HG02678 (cell line): ENCODE measurements around the gene CLMN.

ENCODE experiments used
- ATAC-seq: cut with Tn5 transposase; IDR thresholded peaks from one replicate; pipeline ENCODE4 v1.9.1; 2021; ENCODE audit warnings: mild to moderate bottlenecking, moderate library complexity; ENCODE audit not compliant: unreplicated experiment

CLMN gene

DNA sequence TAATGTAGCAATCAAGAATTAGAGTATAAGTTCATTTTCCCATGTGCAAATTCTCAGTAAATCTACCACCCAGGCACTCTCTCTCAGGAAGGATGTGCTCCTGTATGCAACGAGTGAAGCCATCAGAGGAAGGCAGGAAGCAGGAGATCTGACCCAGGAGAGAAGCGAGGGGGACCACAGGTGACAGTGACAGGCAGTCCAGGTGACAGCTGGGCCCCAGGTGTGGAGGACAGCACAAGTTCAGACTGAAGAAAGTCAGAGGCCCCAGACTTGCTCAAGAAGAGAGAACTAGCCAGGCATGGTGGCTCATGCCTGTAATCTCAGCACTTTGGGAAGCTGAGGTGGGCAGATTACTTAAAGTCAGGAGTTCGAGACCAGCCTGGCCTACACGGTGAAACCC lies 13.8 kb downstream of the CLMN start:
- ATAC-seq: no peak

DNA sequence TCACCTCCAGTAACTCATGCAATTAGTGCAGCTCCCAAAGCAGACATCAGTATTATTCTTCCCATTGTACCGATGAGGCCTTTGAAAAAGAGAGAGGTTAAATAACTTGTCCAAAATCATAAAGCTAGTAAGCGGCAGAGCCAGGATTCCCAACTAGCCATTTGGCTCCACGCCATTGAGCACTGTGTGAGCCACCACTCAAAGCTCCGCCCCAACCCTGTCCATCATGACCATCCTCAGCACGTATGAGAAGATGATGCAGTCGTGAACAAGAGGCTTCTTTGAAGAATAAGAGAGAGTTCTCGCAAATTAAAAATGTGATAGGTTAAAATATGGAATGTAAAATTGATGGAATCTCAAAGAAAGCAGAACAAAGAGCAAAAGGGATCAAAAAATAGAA lies 14.6 kb downstream of the CLMN start:
- no peak for ATAC-seq

DNA sequence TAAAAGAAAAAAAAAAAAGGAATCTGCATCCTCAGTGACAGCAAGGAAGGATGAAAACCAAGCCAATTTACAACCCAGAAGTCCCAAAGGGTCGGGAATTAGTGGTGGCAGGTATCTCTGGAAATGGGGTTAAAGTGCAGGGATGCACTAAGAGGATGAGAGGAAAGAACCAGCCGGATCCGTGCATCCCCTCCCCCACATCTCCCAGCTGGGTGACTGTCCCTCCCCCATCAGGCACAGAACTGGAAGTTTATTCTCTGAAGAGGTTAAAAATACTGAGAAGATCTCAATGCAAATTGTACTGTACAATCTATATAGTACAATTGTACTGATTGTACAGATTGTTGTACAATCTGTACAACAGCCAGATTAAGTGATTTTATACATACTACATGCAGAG lies 15.4 kb downstream of the CLMN start:
- ATAC-seq: no peak

DNA sequence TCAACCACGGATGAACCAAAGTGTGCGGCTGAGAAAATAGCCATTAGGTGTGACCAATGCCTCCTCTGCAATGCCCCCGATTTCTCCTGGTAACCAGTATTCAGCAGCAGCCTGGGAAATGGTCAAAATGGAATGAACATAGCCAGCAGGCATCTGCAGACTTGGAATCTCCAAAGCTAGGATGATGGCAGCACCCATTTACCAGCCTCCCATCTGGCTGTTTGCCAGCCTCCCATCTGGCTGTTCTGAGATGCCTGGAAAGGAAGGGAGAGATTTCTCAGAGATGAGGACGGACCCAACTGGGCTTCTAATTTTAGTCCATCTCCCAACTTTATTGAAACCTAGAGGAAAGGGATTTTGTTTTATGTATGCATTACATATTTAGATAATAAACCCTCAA lies 16.2 kb downstream of the CLMN start:
- ATAC-seq: no peak

DNA sequence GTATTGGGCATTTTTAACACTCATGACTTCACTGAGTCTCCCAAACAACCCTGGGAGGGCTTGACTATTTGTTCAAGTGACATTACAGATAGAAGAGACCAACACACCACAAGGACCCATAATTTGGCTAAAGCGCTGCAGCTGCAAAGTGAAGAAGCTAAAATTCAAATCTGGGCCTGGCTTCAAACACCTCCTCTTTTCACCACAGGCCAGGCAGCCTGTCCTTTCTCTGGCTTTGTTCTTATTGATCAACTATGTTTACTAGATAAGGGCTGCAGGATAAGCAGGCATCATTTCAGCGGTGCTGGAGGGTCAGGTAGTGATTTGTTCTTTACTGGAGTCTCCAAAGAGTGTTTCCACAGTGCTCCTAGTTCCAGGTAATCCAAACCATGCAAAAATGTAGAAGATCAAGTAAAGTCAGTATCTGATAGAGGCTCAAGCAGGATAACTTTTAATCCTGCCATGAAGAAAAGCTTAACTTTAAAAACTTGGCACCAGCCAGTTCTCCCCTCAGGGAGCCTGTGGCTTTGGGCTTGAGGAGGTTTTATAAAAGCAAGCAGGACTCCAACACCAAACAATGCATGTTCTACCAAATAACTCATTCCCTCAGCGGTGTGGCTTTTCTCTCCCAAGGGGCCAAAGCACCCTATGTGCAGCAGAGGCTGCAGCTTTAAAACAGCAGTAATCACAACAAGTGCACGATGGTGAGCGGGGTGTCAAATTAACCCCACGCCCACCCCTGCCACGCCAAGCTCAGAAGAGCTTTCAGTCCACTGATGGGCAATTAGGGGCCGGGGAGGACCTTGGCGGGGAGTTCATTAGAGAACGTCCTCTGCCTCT lies 16.8 kb downstream of the CLMN start:
- no peak for ATAC-seq

DNA sequence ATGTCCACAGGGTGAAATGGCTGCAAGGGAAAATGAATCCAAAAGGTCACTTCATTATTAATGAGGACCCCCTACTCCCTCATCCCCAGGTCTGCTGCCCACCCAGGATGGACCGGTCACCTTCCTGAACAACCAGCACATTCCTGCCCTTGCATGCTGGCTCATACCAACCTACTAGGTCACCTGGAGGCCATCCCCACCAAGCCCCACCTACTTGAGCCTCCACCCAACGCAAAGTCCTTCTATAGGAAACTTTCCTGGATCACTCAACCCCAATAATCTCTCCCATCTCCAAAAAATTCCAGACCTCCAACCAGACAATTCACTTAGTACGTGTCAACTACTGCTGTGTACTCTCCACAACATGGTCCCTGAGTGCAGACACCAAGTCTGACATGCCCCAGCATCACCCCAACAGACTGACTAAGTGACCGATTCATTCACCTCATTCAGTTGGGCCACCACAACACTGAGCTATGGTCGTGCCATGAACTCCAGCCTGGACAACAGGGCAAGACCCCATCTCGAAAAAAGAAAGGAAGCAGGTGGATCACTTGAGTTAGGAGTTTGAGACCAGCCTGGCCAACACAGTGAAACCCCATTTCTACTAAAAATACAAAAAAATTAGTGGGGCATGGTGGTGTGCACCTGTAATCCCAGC lies 18.1 kb downstream of the CLMN start:
- no peak for ATAC-seq

DNA sequence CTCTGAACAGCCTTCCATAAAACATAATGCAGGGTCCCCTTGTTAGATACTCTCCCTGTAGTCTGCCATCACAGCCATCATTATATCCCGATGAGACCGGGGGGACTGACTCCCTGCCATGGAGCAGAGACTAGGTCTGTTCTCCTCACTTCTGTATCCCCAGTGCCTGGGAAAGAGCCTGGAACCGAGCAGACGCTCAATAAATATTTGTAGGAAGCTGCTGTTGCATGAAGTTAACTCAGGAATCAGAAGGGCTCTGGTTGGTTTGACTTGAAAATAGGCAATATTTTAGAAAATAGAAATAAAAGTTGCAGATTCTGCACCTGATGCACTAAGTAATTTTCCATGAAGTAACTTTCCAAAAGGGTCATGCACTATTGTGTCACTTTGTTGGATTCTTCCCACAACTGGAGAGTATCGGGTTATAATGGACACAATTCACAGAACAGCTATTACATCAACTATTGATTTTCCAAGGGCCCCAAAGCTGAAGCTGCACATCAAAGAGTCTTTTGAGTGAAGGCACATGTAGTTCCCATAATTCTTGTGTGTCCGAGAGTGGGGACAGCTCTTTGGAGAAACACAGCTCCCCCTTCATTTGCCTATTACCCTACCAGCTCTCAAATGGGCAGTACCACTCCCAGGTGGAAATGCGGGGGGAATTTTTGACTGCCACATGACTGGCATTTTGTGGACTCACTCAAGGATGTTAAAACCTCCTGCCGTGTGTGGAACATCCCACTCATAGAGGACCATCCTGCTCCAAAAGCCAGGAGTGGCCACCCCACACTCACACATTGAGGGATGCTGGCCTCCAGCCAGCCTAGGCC lies 18.8 kb downstream of the CLMN start:
- ATAC-seq: no peak

DNA sequence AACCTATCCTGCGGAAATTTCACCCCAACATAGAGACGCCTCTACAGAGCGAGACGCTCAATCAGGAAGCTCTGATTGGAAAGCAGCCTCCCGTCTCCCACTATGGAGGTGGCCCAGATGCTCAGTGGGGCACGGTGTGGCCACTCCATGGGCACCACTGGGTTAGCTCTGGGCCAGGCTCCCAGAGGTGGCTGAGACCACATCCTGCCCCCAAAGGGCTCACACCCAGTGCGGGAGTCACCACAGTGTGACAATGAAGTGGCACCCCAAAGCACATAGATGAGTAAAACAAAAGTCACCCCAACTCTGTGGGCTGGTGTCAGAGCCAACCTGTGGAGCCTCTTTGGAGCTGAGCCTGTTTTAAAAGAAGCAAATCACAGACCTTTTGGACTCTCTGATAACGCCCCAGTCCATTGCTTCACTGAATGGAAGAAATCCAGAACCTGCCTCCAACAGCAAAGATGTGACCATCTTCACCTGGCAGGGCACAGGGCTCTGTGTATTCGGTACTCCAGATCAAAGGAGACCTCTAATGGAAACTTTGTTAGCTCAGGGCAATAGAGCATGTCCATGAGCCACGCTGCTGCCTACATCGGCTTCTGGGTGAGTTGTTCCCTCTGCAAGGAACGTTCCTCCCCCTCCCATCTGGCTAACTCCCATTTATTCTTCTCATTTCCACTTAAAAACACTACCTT lies 19.6 kb downstream of the CLMN start:
- ATAC-seq: no peak

DNA sequence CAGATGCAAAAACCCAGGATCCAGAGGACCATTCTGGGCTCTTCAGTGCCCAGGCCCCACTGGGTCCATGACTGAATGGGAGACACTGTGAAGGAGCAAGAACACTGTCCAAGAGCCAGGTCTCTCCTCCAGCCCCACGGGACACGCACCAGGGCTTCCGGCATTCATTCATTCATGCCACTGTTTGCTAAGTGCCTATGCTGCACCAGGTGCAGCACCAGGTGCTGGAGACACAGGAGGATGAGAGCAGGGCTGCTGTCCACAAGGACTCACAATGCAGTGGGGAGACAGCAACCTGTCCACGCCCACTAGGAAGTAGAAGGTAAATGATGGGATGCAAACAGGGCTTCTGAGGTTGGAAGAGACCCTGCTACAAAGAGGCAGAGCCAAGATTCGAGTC lies 20.4 kb downstream of the CLMN start:
- no peak for ATAC-seq

DNA sequence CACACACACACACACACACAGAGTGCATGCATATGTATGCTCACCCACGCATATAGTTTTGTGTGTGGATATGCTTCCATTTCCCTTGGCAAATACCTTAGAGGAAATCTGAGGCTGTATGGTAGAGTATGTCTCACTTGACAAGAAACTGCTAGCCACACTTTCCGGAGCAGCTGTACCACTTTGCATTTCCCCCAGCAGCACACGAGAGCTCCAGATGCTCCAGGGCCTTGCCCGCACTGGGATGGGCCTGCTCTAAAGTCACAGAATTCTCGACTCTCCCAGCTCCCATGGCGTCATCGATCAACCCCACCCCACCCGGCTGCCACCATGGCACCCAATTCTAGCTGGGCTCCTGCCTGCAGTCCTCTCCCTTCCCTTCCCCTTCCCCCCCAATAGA lies 21.9 kb downstream of the CLMN start:
- ATAC-seq: no peak

DNA sequence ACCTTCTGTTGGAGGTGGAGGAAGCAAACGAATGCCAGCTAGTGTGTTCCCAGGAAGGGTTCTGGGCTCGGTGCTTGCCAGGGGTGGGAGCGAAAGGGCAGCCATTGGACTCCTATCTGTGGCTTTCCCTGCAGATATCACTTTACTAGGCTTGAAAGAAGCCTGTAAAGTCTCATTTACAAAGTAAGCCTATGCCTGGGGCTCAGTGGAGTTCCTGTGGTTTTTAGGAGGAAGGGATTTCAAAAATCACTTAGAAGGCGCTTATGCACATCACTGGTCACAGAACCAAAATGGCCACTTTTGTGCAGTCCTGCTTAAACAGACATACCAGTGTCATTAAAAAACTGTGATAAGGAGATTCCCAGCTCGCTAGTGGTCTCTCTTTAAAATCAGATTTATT lies 22.7 kb downstream of the CLMN start:
- ATAC-seq: no peak

DNA sequence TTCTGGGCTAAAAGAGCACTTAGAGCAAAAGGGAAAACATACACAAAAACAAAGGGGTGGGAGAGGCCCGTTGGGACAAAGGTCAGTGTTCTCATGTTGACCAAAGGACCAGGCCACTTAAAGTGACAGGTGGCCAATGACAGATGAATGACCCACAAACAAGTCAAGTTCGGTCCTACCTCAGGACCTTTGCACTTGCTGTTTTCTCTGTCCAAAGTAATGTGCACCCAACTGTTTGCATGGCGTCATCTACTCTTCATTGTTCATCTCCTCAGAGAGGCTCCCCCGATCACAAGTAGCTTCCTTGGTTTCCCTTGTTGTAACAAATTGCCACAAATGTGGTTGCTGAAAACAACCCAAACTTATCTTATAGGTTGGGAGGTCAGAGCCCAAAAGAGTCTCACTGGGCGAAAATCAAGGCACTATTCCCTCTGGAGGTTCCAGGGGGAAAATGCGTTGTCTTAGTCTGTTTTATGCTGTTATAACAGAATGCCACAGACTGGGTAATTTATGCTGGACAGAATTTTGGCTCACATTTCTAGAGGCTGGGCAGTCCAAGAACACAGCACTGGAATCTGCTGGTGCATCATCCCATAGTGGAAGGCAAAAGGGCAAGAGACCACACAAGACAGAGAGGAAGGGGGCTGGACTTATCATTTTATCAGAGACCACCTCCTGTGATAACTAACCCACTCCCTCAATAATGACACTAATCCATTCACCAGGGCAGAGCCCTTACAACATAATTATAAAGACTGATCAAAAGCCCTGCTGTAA lies 23.9 kb downstream of the CLMN start:
- no peak for ATAC-seq

DNA sequence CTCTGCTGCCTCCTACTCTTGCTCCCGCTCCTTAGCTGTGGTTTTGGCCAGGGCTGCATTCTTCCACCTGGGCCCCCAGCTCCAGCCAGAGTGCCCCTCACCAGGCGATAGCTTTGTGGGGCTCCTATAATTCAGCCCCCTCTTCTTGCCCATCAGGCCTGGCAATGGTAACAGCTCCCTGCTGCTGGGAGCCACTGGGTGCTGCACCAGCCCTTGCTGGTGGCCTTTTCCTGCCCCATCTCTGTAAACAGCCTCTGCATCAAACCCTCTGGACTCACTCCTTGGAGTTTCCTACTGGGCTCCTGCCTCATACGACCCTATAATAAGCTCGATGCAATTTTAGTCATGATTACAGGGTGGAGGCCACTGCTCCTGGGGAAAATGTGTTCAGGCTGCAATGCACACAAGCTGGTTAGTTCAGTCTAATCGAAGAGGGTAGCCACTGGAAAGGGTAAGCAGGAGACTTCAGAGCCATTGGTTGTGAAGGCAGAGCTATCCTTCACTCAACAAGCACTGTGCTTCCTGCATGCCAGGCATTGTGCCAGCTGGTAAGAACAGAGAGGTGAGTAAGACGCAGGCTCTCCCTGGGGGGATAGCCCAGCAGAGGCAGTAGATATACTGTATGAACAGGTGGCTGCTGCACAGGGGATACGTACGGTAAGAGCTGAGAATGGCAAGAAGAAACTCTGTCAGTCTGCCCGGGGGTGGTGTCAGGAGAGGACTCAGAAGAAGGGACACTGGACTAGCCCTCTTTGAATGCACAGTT lies 24.7 kb downstream of the CLMN start:
- ATAC-seq: no peak

DNA sequence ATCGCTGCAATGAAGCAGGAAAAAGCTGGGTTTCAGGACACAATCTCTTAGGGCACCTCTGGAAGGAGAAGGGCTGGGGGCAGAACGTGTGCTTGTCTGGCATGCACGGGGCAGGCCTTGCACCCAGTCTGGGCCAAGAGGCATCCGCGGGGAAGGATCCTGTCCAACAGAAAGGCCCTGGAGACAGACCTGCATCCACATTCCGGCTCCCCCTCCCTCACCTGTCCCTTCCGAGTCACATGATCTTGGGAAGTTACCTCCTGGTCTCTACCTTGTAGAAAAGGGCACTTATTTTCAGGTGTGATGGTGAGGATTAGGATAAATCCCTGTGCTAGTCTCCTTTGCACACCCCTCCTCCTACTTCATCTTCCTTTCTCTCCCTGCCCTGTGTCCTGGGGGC lies 25.4 kb downstream of the CLMN start:
- no peak for ATAC-seq

DNA sequence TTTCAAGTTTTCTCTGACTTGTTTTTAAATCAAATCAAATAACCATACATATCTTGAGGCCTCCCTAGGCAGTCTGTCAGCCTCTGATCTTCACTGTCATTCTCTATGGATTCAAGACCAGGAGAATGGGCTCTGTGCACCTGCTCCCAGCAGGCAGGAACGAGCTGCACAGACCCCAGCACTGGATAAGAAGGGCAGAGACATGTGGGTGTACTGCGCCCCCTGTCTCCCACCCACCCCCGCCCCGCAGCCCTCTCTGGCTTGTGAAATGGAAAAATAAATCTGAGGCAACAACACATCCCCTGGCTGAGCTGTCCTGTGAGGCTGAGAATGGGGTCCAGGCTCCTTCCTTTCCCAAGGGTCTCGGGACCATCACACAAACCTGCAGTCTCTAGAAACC lies 26.3 kb downstream of the CLMN start:
- ATAC-seq: no peak

DNA sequence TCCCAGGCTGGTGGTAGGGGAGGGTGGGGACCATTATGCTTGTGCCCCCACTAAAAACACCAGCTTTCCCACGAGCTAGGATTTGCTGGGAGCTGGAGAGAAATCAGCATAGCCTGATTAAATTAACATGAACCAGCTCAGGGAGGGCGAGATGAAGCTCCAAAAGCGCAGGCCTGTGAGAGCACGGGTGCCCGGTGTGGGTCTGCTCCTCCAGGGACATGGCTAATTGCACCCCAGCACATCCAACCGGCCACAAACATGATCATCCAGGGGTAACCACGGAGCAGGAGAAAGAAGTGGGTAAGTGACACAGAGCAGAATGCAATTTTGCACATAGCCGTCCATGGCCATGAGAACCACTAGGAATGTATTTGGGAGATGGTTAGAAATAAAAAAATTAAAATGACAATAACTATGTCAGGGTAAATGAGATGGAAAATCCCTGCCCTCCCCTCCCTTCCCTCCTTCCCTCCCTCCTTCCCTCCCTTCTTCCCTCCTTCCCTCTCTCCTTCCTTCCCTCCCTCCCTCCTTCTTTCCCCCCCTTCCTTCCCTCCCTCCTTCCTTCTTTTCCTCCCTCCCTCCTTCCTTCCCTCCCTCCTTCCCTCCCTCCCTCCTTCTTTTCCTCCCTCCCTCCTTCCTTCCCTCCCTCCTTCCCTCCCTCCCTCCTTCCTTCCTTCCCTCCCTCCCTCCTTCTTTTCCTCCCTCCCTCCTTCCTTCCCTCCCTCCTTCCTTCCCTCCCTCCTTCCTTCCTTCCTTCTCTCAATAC lies 26.9 kb downstream of the CLMN start:
- no peak for ATAC-seq

DNA sequence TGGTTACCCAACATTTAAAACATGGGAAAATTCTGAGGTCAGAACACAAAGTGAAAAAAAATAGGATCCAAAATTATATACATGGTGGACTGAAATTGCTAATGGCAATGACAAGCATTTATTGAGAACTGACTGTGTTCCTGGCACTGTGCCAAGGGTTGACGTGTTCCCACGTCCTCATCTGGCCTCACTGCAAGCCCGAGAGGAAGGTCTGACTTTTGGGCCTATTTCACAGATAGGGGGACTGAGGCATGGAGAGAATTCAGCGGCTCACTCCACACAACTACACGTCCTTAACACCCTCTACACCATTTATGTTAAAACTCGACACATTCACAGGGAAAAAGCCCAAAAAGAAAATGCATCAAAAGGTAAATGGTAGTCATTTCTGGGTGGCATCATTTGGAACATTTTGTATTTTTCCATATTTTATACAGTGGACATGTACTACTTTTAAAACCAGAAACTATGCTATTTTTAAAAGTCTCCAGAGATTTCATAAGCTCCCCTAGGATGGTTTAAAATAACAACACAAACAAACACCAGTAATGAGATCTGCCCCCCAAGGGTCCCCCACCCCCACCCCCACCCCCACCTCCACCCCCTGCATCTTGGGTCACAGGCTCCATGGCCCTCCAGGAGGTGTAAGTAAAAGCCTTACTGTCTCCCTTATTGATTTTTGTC lies 27.7 kb downstream of the CLMN start:
- no peak for ATAC-seq

DNA sequence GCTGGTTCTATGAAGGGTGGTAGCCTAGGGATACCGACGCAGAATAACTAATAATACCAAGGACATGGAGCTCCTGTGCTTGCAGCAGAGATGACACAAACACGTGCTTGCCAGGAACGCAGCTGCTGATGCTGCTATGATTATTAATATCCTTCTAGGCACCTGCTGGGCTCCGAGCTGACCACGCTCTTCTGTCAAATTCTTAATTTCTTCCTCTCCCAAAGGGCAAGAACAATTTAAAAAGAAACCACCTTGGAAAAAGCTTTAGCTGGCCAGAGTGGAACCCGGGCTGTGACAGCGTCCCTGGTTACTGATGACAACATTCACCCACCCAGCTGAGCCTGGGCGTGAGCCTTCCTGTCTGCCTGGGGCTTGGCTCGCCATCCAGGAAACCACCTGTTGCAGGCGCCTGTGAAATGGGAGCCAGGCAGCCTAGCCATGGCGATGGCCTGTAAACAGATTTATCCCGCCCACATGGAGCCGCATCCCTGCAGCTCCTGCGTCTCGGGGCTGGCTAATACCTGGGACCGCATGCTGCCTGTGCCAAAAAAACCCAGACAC lies 28.8 kb downstream of the CLMN start:
- no peak for ATAC-seq
